Cardiac septum (tissue), 1 donor: ENCODE data around the gene SLC6A20. TPM values are rescaled to one million over a fixed set of nuclear protein-coding genes. Genes with fewer than 3 reads are reported as not detected.

ENCODE experiments used
- DNase-seq: peaks from one replicate; pipeline ENCODE4 v3.0.0-alpha.2; 2020; ENCODE audit warnings: low spot score
- intact Hi-C: fragments of 100-400 bp; cut with DNase I; formaldehyde crosslinking; loops from one replicate; pipeline ENCODE4 v1.14.0; 2022
- total RNA-seq: library from RNA; stranded (reverse); fragmentation: NEBNext Ultra II Directional; extraction: Animal tissue kit (Norgen Biotek cat#: 25700); gene quantifications from one replicate; pipeline ENCODE4 v1.2.1, GENCODE V29; 2021
- donor health status: DM: no; HTN: no; CAD: no.

Gene SLC6A20
- total RNA-seq, 1 donor from 2014 or later = not detected

GRCh38 chr3:45741742-45742460 is 54.4 kb downstream of the SLC6A20 start:
- DNase-seq = no peak

GRCh38 chr3:45741247-45741646 is 55.1 kb downstream of the SLC6A20 start:
- no peak for DNase-seq
- intact Hi-C loops = no loop called here

More at GRCh38 chr3:45741742-45742460, 54.4 kb downstream of the SLC6A20 start:
- intact Hi-C loops = no loop called here

- intact Hi-C loops = no loop called here
- no peak for DNase-seq
Observed at GRCh38 chr3:45739991-45740390, 56.3 kb downstream of the SLC6A20 start.

- DNase-seq = no peak
- intact Hi-C loops = no loop called here
Observed at GRCh38 chr3:45737234-45737633, 59.1 kb downstream of the SLC6A20 start.

- intact Hi-C loops = no loop called here
Observed at GRCh38 chr3:45736707-45737106, 59.6 kb downstream of the SLC6A20 start.

GRCh38 chr3:45730409-45731154 is 65.8 kb downstream of the SLC6A20 start:
- intact Hi-C loops = no loop called here
- DNase-seq = no peak

More at GRCh38 chr3:45736707-45737106, 59.6 kb downstream of the SLC6A20 start:
- no peak for DNase-seq

- intact Hi-C loops = no loop called here
- no peak for DNase-seq
Observed at GRCh38 chr3:45729614-45730013, 66.7 kb downstream of the SLC6A20 start.

- intact Hi-C loops = no loop called here
- DNase-seq = no peak
Observed at GRCh38 chr3:45724911-45725310, 71.4 kb downstream of the SLC6A20 start.

GRCh38 chr3:45719655-45720487 is 76.5 kb downstream of the SLC6A20 start:
- intact Hi-C loops = no loop called here
- DNase-seq = no peak

GRCh38 chr3:45716790-45717336 is 79.5 kb downstream of the SLC6A20 start:
- DNase-seq = no peak
- intact Hi-C loops = no loop called here

GRCh38 chr3:45715945-45716344 is 80.4 kb downstream of the SLC6A20 start:
- DNase-seq = no peak
- intact Hi-C loops = no loop called here

GRCh38 chr3:45712434-45713110 is 83.8 kb downstream of the SLC6A20 start:
- intact Hi-C loops = no loop called here
- DNase-seq = no peak

- DNase-seq = no peak
- intact Hi-C loops = no loop called here
Observed at GRCh38 chr3:45711931-45712330, 84.4 kb downstream of the SLC6A20 start.

- no peak for DNase-seq
- intact Hi-C loops = no loop called here
Observed at GRCh38 chr3:45705839-45706808, 90.2 kb downstream of the SLC6A20 start.
